Loucy (cell line): ENCODE measurements around the gene CUL2.

Source experiments
- EZH2phosphoT487 ChIP-seq: fragments of 200-600 bp; IDR thresholded peaks from 2 replicates; pipeline ENCODE4 v1.6.1; 2018; ENCODE audit warnings: antibody characterized with exemption, mild to moderate bottlenecking, moderate library complexity, borderline replicate concordance
- TF ChIP-seq, protein P1 (sequence below): fragments of 200-600 bp; sonication (generic); conservative IDR thresholded peaks from 2 replicates; pipeline ENCODE4 v1.5.1; 2014; ENCODE audit warnings: mild to moderate bottlenecking, antibody characterized with exemption, low read length

DNA sequence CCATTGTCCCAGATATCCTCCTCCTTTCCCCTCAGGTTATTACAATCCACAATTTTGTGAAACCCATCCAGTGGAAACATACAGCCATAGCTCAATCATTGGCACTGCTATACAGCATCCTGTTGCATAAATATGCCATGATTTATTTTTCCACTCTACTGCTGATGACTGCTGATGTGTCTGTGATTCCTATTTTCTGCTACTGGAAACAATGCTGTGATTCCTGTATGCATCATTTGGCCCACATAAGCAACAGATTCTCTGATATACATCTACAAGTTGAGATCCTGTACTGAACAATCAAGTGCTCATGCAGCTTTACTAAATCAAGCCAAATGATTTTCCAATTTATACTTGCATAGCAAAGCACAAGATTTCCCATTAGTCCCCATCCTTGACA lies 39.6 kb downstream of the CUL2 start:
- TF ChIP-seq, protein P1, sequence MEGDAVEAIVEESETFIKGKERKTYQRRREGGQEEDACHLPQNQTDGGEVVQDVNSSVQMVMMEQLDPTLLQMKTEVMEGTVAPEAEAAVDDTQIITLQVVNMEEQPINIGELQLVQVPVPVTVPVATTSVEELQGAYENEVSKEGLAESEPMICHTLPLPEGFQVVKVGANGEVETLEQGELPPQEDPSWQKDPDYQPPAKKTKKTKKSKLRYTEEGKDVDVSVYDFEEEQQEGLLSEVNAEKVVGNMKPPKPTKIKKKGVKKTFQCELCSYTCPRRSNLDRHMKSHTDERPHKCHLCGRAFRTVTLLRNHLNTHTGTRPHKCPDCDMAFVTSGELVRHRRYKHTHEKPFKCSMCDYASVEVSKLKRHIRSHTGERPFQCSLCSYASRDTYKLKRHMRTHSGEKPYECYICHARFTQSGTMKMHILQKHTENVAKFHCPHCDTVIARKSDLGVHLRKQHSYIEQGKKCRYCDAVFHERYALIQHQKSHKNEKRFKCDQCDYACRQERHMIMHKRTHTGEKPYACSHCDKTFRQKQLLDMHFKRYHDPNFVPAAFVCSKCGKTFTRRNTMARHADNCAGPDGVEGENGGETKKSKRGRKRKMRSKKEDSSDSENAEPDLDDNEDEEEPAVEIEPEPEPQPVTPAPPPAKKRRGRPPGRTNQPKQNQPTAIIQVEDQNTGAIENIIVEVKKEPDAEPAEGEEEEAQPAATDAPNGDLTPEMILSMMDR, result no peak
- TF ChIP-seq EZH2phosphoT487, result no peak
